IgD-negative memory B cell (primary cell): ENCODE data around the gene KCTD14. TPM values are rescaled to one million over a fixed set of nuclear protein-coding genes. Genes with fewer than 3 reads are reported as not detected.
A peak's percentile ranks its signal among the peaks of the same experiment; 100 is the strongest.
"Not testable (repeated sequence)": the region's sequence is repeated elsewhere in the genome, so short reads cannot be mapped to it uniquely, and the experiment has no call there.

Experiments used
- H3K27ac Mint-ChIP-seq, 3 donors: one replicate each; pipeline ENCODE4 v1.8.0; 2020 to 2022; ENCODE audit warnings: mild to moderate bottlenecking in 3 of 3, mixed read lengths in 3 of 3, moderate library complexity in 1 of 3
- H3K27me3 Mint-ChIP-seq: one replicate; pipeline ENCODE4 v1.8.0; 2021; ENCODE audit warnings: mixed read lengths
- H3K36me3 Mint-ChIP-seq: one replicate; pipeline ENCODE4 v1.8.0; 2020; ENCODE audit warnings: mild to moderate bottlenecking, mixed read lengths
- H3K4me1 Mint-ChIP-seq, 3 donors: one replicate each; pipeline ENCODE4 v1.8.0; 2020 to 2022; ENCODE audit warnings: mixed read lengths in 3 of 3, mild to moderate bottlenecking in 1 of 3
- H3K4me3 Mint-ChIP-seq, 4 donors: one replicate each; pipeline ENCODE4 v1.8.0; 2020 to 2022; ENCODE audit warnings: mild to moderate bottlenecking in 4 of 4, mixed read lengths in 4 of 4, moderate library complexity in 3 of 4
- H3K9me3 Mint-ChIP-seq, 3 donors: one replicate each; pipeline ENCODE4 v1.8.0; 2020 to 2021; ENCODE audit warnings: mixed read lengths in 3 of 3, mild to moderate bottlenecking in 1 of 3
- polyA plus RNA-seq: library from polyadenylated mRNA; unstranded; fragments of 300-500 nt; fragmentation: Illumina TruSeq; gene quantifications from one replicate; pipeline ENCODE4 v1.2.3, GENCODE V29; 2021

KCTD14 gene
- polyA plus RNA-seq, 1 donor from 2014 or later = 0.30 TPM

GRCh38 chr11:78019808-78020207, 3.3 kb downstream of the KCTD14 start:
- no peaks in the 10 kb centered on the region for H3K36me3 Mint-ChIP-seq
- peaks cover 19% of the 10 kb centered on the region for H3K27me3 Mint-ChIP-seq
- no peak overlapping the region for H3K4me3 Mint-ChIP-seq
- H3K9me3 Mint-ChIP-seq = peaks cover 0 to 3% (median 2%) of the 10 kb centered on the region in 3 donors
- peaks cover 0 to 8% (median 3%) of the 10 kb centered on the region in 3 donors for H3K4me1 Mint-ChIP-seq
- H3K27ac Mint-ChIP-seq = peak overlapping the region in 1 of 3 donors; percentile 73

DNA sequence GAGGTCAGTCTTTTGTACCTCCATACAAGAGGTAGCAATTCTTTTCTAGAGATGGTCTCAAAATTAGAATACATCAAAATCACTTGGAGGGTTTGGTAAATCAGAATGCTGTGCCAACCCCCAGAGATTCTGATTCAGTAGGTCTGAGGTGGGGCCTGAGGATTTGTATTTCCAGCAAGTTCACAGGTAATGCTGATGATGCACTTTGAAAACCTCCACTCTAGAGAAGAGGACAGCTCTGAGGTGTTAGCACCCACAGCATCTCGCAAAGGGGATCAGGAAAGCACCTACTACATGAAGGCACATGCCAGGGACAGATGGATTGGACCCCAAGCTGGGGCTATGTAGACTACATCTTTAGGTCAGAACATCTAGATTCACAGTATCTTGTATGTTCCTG, 7.2 kb downstream of the KCTD14 start:
- Mint-ChIP-seq H3K4me1 (peaks cover 0 to 5% (median 2%) of the 10 kb centered on the region in 3 donors), H3K27me3 (peaks cover 4% of the 10 kb centered on the region), H3K4me3 (no peak overlapping the region), H3K36me3 (no peaks in the 10 kb centered on the region), H3K9me3 (no peaks in the 10 kb centered on the region), H3K27ac (no peak overlapping the region)

DNA sequence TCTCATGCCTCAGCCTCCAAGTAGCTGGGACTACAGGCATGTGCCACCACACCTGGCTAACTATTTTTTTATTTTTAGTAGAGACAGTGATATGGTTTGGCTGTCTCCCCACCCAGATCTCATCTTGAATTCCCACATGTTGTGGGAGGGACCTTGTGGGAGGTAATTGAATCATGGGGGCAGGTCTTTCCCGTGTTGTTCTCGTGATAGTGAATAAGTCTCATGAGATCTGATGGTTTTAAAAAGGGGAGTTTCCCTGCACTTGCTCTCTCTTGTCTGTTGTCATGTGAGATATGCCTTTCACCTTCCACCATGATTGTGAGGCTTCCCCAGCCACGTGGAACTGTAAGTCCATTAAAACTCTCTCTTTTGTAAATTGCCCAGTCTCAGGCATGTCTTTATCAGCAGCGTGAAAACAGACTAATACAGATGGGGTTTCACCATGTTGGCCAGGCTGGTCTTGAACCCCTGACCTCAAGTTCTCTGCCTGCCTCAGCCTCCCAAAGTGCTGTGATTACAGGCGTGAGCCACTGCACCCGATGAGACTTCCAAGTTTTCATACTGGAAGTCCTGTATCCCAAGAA, 8.0 kb downstream of the KCTD14 start:
- H3K27me3 Mint-ChIP-seq, H3K27ac Mint-ChIP-seq, H3K4me3 Mint-ChIP-seq, H3K9me3 Mint-ChIP-seq, H3K36me3 Mint-ChIP-seq, H3K4me1 Mint-ChIP-seq: not testable (repeated sequence)

GRCh38 chr11:78011301-78011700, 11.8 kb downstream of the KCTD14 start:
- H3K4me1 Mint-ChIP-seq = peaks cover 0 to 5% (median 2%) of the 10 kb centered on the region in 3 donors
- no peak overlapping the region for H3K27ac Mint-ChIP-seq
- no peak overlapping the region for H3K4me3 Mint-ChIP-seq
- peaks cover 3% of the 10 kb centered on the region for H3K27me3 Mint-ChIP-seq
- no peaks in the 10 kb centered on the region for H3K9me3 Mint-ChIP-seq
- H3K36me3 Mint-ChIP-seq = no peaks in the 10 kb centered on the region

DNA sequence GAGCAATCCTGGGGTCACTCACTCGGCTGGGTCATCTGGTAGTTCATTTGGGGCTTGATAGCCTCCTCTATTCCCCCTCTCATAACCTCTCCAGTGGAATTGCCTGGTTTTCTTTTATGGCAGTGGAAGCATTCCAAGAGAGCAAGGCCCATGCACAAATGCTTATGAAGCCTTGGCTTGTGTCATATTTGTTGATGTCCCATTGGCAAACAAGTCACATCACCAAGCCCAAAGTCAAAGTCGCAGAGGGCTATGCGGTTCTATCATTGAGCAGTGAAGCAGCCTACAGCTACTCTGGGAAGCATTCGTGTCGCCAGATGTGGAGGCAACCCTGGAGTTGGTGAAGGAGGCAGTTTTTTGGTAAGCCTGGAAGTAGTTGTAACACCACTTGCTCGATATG, 12.3 kb downstream of the KCTD14 start:
- H3K27me3 Mint-ChIP-seq = peaks cover 6% of the 10 kb centered on the region
- peaks cover 0 to 2% (median 1%) of the 10 kb centered on the region in 3 donors for H3K4me1 Mint-ChIP-seq
- no peaks in the 10 kb centered on the region for H3K36me3 Mint-ChIP-seq
- H3K27ac Mint-ChIP-seq = no peak overlapping the region
- H3K4me3 Mint-ChIP-seq = no peak overlapping the region
- H3K9me3 Mint-ChIP-seq = no peaks in the 10 kb centered on the region

GRCh38 chr11:78010304-78010703, 12.8 kb downstream of the KCTD14 start:
- Mint-ChIP-seq H3K36me3 (no peaks in the 10 kb centered on the region), H3K4me1 (peaks cover 0 to 2% (median 1%) of the 10 kb centered on the region in 3 donors), H3K4me3 (no peak overlapping the region), H3K9me3 (no peaks in the 10 kb centered on the region), H3K27ac (no peak overlapping the region), H3K27me3 (peaks cover 4% of the 10 kb centered on the region)

- Mint-ChIP-seq H3K4me3 (no peak overlapping the region), H3K27me3 (peaks cover 3% of the 10 kb centered on the region), H3K36me3 (no peaks in the 10 kb centered on the region), H3K9me3 (no peaks in the 10 kb centered on the region), H3K27ac (no peak overlapping the region), H3K4me1 (peaks cover 0 to 2% (median 0%) of the 10 kb centered on the region in 3 donors)
These were observed 14.0 kb downstream of the KCTD14 start for GRCh38 chr11:78009062-78009461.

GRCh38 chr11:78000193-78000592, 22.9 kb downstream of the KCTD14 start:
- H3K36me3 Mint-ChIP-seq = no peaks in the 10 kb centered on the region
- peak overlapping the region in 1 of 4 donors; percentile 50 for H3K4me3 Mint-ChIP-seq
- H3K4me1 Mint-ChIP-seq = peaks cover 7 to 13% (median 12%) of the 10 kb centered on the region in 3 donors
- H3K27me3 Mint-ChIP-seq = no peaks in the 10 kb centered on the region
- no peaks in the 10 kb centered on the region for H3K9me3 Mint-ChIP-seq
- H3K27ac Mint-ChIP-seq = peak overlapping the region in 1 of 3 donors; percentile 64

GRCh38 chr11:77999446-78000030, 23.5 kb downstream of the KCTD14 start:
- no peaks in the 10 kb centered on the region for H3K27me3 Mint-ChIP-seq
- peak overlapping the region in 1 of 3 donors; percentile 64 for H3K27ac Mint-ChIP-seq
- no peaks in the 10 kb centered on the region for H3K9me3 Mint-ChIP-seq
- H3K36me3 Mint-ChIP-seq = no peaks in the 10 kb centered on the region
- peak overlapping the region in 1 of 4 donors; percentile 51 for H3K4me3 Mint-ChIP-seq
- H3K4me1 Mint-ChIP-seq = peaks cover 10 to 19% (median 15%) of the 10 kb centered on the region in 3 donors

DNA sequence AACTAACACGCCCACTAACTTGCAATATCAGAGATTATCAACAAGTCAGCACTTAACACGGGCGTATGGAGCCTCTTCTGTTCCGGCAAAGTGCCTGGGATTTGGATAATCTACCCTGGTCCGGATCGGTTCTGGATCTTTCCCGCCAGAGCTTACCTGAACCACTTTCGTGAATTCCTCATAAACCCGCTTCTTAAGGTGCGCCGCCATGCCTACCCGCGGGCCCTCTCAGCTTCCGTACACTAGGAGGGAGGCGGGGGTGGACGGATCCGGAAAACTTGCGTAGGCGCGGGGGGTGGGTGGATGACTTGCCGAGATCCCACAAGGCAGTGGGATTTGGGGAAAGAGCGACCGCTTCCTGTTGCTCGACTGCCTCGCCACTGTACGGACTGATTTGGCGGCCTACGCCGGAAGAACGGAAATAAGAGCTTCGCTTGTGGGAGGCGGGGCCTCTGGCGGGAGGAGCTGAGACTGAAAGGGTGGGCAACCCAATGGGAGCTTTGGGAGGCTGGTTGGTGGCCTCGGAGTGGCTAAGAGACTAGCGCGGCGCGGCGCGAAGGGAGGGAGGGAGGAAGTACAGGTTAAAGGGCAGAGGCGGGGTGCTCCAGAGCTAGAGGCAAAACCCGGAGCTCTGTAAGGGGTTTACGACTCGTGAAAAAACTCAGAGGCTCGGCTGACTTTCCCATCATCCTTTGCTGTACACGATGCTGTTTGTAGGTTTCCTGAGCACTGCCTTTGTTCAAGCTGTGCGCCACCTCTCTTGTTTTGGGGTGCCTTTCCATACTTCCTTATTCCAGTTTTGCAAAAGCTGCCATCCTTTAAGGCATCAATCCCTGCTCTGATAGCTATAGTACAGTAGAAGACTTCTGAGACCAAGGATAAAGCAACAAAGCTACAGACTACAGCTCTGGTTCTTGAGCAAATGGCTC, 28.4 kb downstream of the KCTD14 start, which contains the start of gene INTS4:
Gene INTS4, minus strand, starts transcription at position 235 of the 929 bp plus-strand sequence. Its CDS starts 25 bp downstream, at position 210.
- Mint-ChIP-seq H3K36me3 (peaks cover 3% of the 10 kb centered on the region), H3K27ac (peak within 1 kb of the TSS; percentile 97 to 98 (median 97)), H3K27me3 (no peaks in the 10 kb centered on the region), H3K9me3 (no peaks in the 10 kb centered on the region), H3K4me1 (peaks cover 10 to 25% (median 24%) of the 10 kb centered on the region in 3 donors), H3K4me3 (peak within 1 kb of the TSS; percentile 94 to 98 (median 98))

DNA sequence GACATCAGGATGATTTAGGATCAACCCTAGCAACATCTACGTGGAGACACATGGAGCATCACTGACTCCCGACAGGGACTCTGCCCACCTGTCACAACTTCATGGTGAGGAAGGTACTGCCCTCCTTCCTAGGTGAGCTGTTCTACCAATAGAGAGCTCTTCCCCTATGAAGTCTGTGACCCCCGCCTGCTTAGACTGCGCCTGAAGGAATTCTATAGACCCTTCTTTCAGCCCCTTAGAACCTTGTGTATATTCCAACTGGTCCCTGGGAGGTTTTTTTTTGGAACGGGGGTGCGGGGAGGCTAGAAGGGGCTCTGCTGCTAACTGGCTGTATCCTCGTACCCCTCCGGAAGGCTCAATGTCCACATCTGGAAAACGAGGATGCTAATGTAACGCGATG, 29.2 kb downstream of the KCTD14 start:
- H3K36me3 Mint-ChIP-seq = peaks cover 3% of the 10 kb centered on the region
- no peaks in the 10 kb centered on the region for H3K27me3 Mint-ChIP-seq
- peak overlapping the region; percentile 97 to 98 (median 97) for H3K27ac Mint-ChIP-seq
- H3K4me1 Mint-ChIP-seq = peaks cover 10 to 19% (median 18%) of the 10 kb centered on the region in 3 donors
- H3K9me3 Mint-ChIP-seq = no peaks in the 10 kb centered on the region
- peak overlapping the region; percentile 94 to 98 (median 98) for H3K4me3 Mint-ChIP-seq

- peak overlapping the region in 1 of 4 donors; percentile 1 for H3K4me3 Mint-ChIP-seq
- H3K9me3 Mint-ChIP-seq = peaks cover 0 to 2% (median 0%) of the 10 kb centered on the region in 3 donors
- H3K27me3 Mint-ChIP-seq = no peaks in the 10 kb centered on the region
- peaks cover 13 to 25% (median 25%) of the 10 kb centered on the region in 3 donors for H3K4me1 Mint-ChIP-seq
- peaks cover 10% of the 10 kb centered on the region for H3K36me3 Mint-ChIP-seq
- H3K27ac Mint-ChIP-seq = no peak overlapping the region
These were observed 32.1 kb downstream of the KCTD14 start for GRCh38 chr11:77990981-77991380.

DNA sequence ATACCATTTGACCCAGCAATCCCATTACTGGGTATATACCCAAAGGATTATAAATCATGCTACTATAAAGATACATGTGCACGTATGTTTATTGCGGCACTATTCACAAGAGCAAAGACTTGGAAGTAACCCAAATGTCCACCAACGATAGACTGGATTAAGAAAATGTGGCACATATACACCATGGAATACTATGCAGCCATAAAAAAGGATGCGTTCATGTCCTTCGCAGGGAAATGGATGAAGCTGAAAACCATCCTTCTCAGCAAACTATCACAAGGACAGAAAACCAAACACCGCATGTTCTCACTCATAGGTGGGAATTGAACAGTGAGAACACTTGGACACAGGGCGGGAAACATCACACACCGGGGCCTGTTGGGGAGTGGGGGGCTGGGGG, 36.6 kb downstream of the KCTD14 start:
- H3K27me3 Mint-ChIP-seq, H3K27ac Mint-ChIP-seq, H3K9me3 Mint-ChIP-seq: not testable (repeated sequence)
- peak overlapping the region in 1 of 4 donors; percentile 67 for H3K4me3 Mint-ChIP-seq
- H3K36me3 Mint-ChIP-seq = peaks cover 20% of the 10 kb centered on the region
- peaks cover 14 to 18% (median 15%) of the 10 kb centered on the region in 3 donors for H3K4me1 Mint-ChIP-seq

- H3K27me3 Mint-ChIP-seq = no peaks in the 10 kb centered on the region
- H3K4me3 Mint-ChIP-seq = no peak overlapping the region
- H3K9me3 Mint-ChIP-seq = peaks cover 0 to 1% (median 0%) of the 10 kb centered on the region in 3 donors
- no peak overlapping the region for H3K27ac Mint-ChIP-seq
- peaks cover 8 to 13% (median 12%) of the 10 kb centered on the region in 3 donors for H3K4me1 Mint-ChIP-seq
- H3K36me3 Mint-ChIP-seq = peaks cover 19% of the 10 kb centered on the region
These were observed 41.6 kb downstream of the KCTD14 start for GRCh38 chr11:77981346-77981947.
